GM21619 (cell line): ENCODE results near the gene CADM1.

Source experiments
- ATAC-seq: cut with Tn5 transposase; IDR thresholded peaks from one replicate; pipeline ENCODE4 v1.9.1; 2021; ENCODE audit not compliant: unreplicated experiment

The CADM1 gene

GRCh38 chr11:115518983-115519628 lies 14.9 kb upstream of the CADM1 start:
- no peak for ATAC-seq

GRCh38 chr11:115515647-115516395 lies 11.6 kb upstream of the CADM1 start:
- ATAC-seq, result no peak

GRCh38 chr11:115506954-115507675 lies 2.9 kb upstream of the CADM1 start:
- no peak for ATAC-seq

- no peak for ATAC-seq
These were observed 960 bp upstream of the CADM1 start for GRCh38 chr11:115505175-115505574.

- no peak for ATAC-seq
These were observed 334 bp downstream of the CADM1 start for GRCh38 chr11:115503886-115504275.

GRCh38 chr11:115503083-115503885 lies 931 bp downstream of the CADM1 start:
- no peak for ATAC-seq

- no peak for ATAC-seq
These were observed 1.6 kb downstream of the CADM1 start for GRCh38 chr11:115502636-115503082.

- no peak for ATAC-seq
These were observed 2.2 kb downstream of the CADM1 start for GRCh38 chr11:115501893-115502589.

- ATAC-seq, result no peak
These were observed 2.7 kb downstream of the CADM1 start for GRCh38 chr11:115501502-115501892.

- ATAC-seq, result no peak
These were observed 3.4 kb downstream of the CADM1 start for GRCh38 chr11:115500547-115501501.

- ATAC-seq, result no peak
These were observed 4.3 kb downstream of the CADM1 start for GRCh38 chr11:115499891-115500290.

- ATAC-seq, result no peak
These were observed 4.9 kb downstream of the CADM1 start for GRCh38 chr11:115499241-115499799.

GRCh38 chr11:115498354-115498753 lies 5.9 kb downstream of the CADM1 start:
- ATAC-seq, result no peak

- ATAC-seq, result peak; percentile 62
These were observed 6.9 kb downstream of the CADM1 start for GRCh38 chr11:115497303-115497702.

- no peak for ATAC-seq
These were observed 7.3 kb downstream of the CADM1 start for GRCh38 chr11:115496892-115497291.

GRCh38 chr11:115493905-115494304 lies 10.3 kb downstream of the CADM1 start:
- no peak for ATAC-seq

GRCh38 chr11:115493488-115493887 lies 10.7 kb downstream of the CADM1 start:
- no peak for ATAC-seq

- no peak for ATAC-seq
These were observed 14.7 kb downstream of the CADM1 start for GRCh38 chr11:115489466-115489865.

- ATAC-seq, result no peak
These were observed 15.3 kb downstream of the CADM1 start for GRCh38 chr11:115488945-115489344.
